Midbrain (tissue), 1 donor: ENCODE measurements around the gene SEMA4D.
"Not testable (repeated sequence)": the region's sequence is repeated elsewhere in the genome, so short reads cannot be mapped to it uniquely, and the experiment has no call there.

Experiments used
- DNase-seq: peaks from one replicate; lab custom pipeline; 2025; lab: John Stamatoyannopoulos, UW

The SEMA4D gene

GRCh38 chr9:89353989-89354388 lies 143.9 kb downstream of the SEMA4D start:
- no peak for DNase-seq

- no peak for DNase-seq
Measured at GRCh38 chr9:89352874-89353649, 144.9 kb downstream of the SEMA4D start.

- no peak for DNase-seq
Measured at GRCh38 chr9:89352451-89352850, 145.5 kb downstream of the SEMA4D start.

- DNase-seq: no peak
Measured at GRCh38 chr9:89351584-89352300, 146.2 kb downstream of the SEMA4D start.

GRCh38 chr9:89350988-89351557 lies 146.8 kb downstream of the SEMA4D start:
- no peak for DNase-seq

- DNase-seq: no peak
Measured at GRCh38 chr9:89349607-89350006, 148.3 kb downstream of the SEMA4D start.

GRCh38 chr9:89347651-89348050 lies 150.3 kb downstream of the SEMA4D start:
- no peak for DNase-seq

- DNase-seq: no peak
Measured at GRCh38 chr9:89346696-89347095, 151.2 kb downstream of the SEMA4D start.

GRCh38 chr9:89345476-89345875 lies 152.4 kb downstream of the SEMA4D start:
- DNase-seq: no peak

- not testable (repeated sequence) for DNase-seq
Measured at GRCh38 chr9:89343812-89344211, 154.1 kb downstream of the SEMA4D start.

GRCh38 chr9:89342948-89343347 lies 155.0 kb downstream of the SEMA4D start:
- no peak for DNase-seq

GRCh38 chr9:89342213-89342612 lies 155.7 kb downstream of the SEMA4D start:
- DNase-seq: no peak

- no peak for DNase-seq
Measured at GRCh38 chr9:89340332-89340731, 157.6 kb downstream of the SEMA4D start.

- DNase-seq: no peak
Measured at GRCh38 chr9:89339807-89340206, 158.1 kb downstream of the SEMA4D start.

GRCh38 chr9:89330513-89330912 lies 167.4 kb downstream of the SEMA4D start:
- no peak for DNase-seq

GRCh38 chr9:89329917-89330316 lies 168.0 kb downstream of the SEMA4D start:
- DNase-seq: no peak

GRCh38 chr9:89328064-89328463 lies 169.8 kb downstream of the SEMA4D start:
- no peak for DNase-seq

- DNase-seq: no peak
Measured at GRCh38 chr9:89325733-89326132, 172.2 kb downstream of the SEMA4D start.

- no peak for DNase-seq
Measured at GRCh38 chr9:89323390-89323789, 174.5 kb downstream of the SEMA4D start.

GRCh38 chr9:89319015-89319905 lies 178.7 kb downstream of the SEMA4D start:
- no peak for DNase-seq

- DNase-seq: peak; percentile 96
Measured at GRCh38 chr9:89318123-89319014, 179.5 kb downstream of the SEMA4D start, which contains the start of gene SECISBP2. TSS of gene SECISBP2 (plus strand) at chr9:89318500. CDS start at chr9:89318577, 77 bp downstream.
